HEK293 (cell line): ENCODE measurements around the gene KCNJ1.

ENCODE experiments used
- CTCF ChIA-PET: fragments of 350-600 bp; formaldehyde crosslinking; extraction: SDS; loops from one replicate; lab custom pipeline; 2021; ENCODE audit warnings: antibody characterized with exemption; lab: Yijun Ruan, JAX
- POLR2A ChIA-PET: fragments of 300-600 bp; formaldehyde crosslinking; extraction: SDS; loops from one replicate; lab custom pipeline; 2020; ENCODE audit warnings: antibody characterized with exemption, inconsistent platforms; lab: Yijun Ruan, JAX
- H3K27ac ChIP-seq: fragments of 200-500 bp; sonication (Bioruptor generic); 2 replicates; pipeline ENCODE4 v1.5.1; 2014; ENCODE audit warnings: low read depth, low read length, control low read depth, inconsistent platforms; ENCODE audit errors: extremely low read depth
- H3K36me3 ChIP-seq, 2 experiments: fragments of 200-500 bp in 1 of 2; sonication (Bioruptor generic) in 1 of 2; 1 replicate in 1 of 2; 2 replicates in 1 of 2; pipeline ENCODE4 v1.5.1; 2014 to 2017; ENCODE audit warnings: inconsistent platforms in 2 of 2, low read length in 2 of 2; ENCODE audit not compliant: control insufficient read depth in 2 of 2, insufficient read depth in 1 of 2
- H3K4me1 ChIP-seq: fragments of 200-500 bp; sonication (Bioruptor generic); 2 replicates; pipeline ENCODE4 v1.5.1; 2014; ENCODE audit warnings: mild to moderate bottlenecking, low read length, inconsistent platforms; ENCODE audit not compliant: control insufficient read depth, insufficient read depth
- H3K4me3 ChIP-seq: 2 replicates; pipeline ENCODE4 v1.5.1; 2011; ENCODE audit warnings: low read depth, mild to moderate bottlenecking, control low read depth, low read length, moderate library complexity
- H3K9me3 ChIP-seq: fragments of 200-500 bp; sonication (Bioruptor generic); 2 replicates; pipeline ENCODE4 v1.5.1; 2014; ENCODE audit warnings: low read depth, low read length, inconsistent platforms; ENCODE audit not compliant: control insufficient read depth, insufficient read depth
- BCL11A ChIP-seq: fragments of 450-650 bp; formaldehyde crosslinking; IDR thresholded peaks from 2 replicates; pipeline ENCODE4 v1.5.1; 2016; ENCODE audit warnings: low read depth, missing biosample characterization, missing genetic modification characterization
- FEZF1 ChIP-seq: fragments of 450-650 bp; formaldehyde crosslinking; IDR thresholded peaks from 2 replicates; pipeline ENCODE4 v1.5.1; 2016; ENCODE audit warnings: missing biosample characterization, missing genetic modification characterization
- ZFP41 ChIP-seq: fragments of 450-650 bp; formaldehyde crosslinking; IDR thresholded peaks from 2 replicates; pipeline ENCODE4 v1.5.1; 2016; ENCODE audit warnings: missing biosample characterization, missing genetic modification characterization, borderline replicate concordance
- ZNF114 ChIP-seq: fragments of 450-650 bp; formaldehyde crosslinking; IDR thresholded peaks from 2 replicates; pipeline ENCODE4 v1.5.0; 2017; ENCODE audit warnings: missing biosample characterization, missing genetic modification characterization
- ZNF132 ChIP-seq: fragments of 450-650 bp; formaldehyde crosslinking; IDR thresholded peaks from 2 replicates; pipeline ENCODE4 v1.5.1; 2017; ENCODE audit warnings: missing biosample characterization, missing genetic modification characterization, borderline replicate concordance
- ZNF174 ChIP-seq: fragments of 450-650 bp; formaldehyde crosslinking; IDR thresholded peaks from 2 replicates; pipeline ENCODE4 v1.5.0; 2017; ENCODE audit warnings: missing biosample characterization, mild to moderate bottlenecking, missing genetic modification characterization
- ZNF292 ChIP-seq: fragments of 450-650 bp; formaldehyde crosslinking; IDR thresholded peaks from 2 replicates; pipeline ENCODE4 v1.5.1; 2016; ENCODE audit warnings: low read depth, missing biosample characterization, missing genetic modification characterization, borderline replicate concordance
- ZNF530 ChIP-seq: fragments of 450-650 bp; formaldehyde crosslinking; IDR thresholded peaks from 2 replicates; pipeline ENCODE4 v1.5.1; 2016; ENCODE audit warnings: low read depth, missing biosample characterization, missing genetic modification characterization
- ZNF544 ChIP-seq: fragments of 450-650 bp; formaldehyde crosslinking; IDR thresholded peaks from 2 replicates; pipeline ENCODE4 v1.5.0; 2017; ENCODE audit warnings: missing biosample characterization, missing genetic modification characterization
- ZNF626 ChIP-seq: fragments of 450-650 bp; sonication (Bioruptor Pico); formaldehyde crosslinking; IDR thresholded peaks from 2 replicates; pipeline ENCODE4 v1.5.1; 2018; ENCODE audit warnings: missing biosample characterization, missing genetic modification characterization, inconsistent platforms
- ZNF670 ChIP-seq: fragments of 450-650 bp; formaldehyde crosslinking; IDR thresholded peaks from 2 replicates; pipeline ENCODE4 v1.5.1; 2016; ENCODE audit warnings: missing biosample characterization, missing genetic modification characterization, low read depth
- ZNF791 ChIP-seq: fragments of 450-650 bp; formaldehyde crosslinking; IDR thresholded peaks from 2 replicates; pipeline ENCODE4 v1.5.1; 2016; ENCODE audit warnings: missing biosample characterization, missing genetic modification characterization
- ZSCAN5A ChIP-seq: fragments of 450-650 bp; formaldehyde crosslinking; IDR thresholded peaks from 2 replicates; pipeline ENCODE4 v1.5.1; 2016; ENCODE audit warnings: missing biosample characterization, missing genetic modification characterization
- ZXDB ChIP-seq: fragments of 450-650 bp; formaldehyde crosslinking; IDR thresholded peaks from 2 replicates; pipeline ENCODE4 v1.5.1; 2016; ENCODE audit warnings: missing biosample characterization, missing genetic modification characterization
- TF ChIP-seq, protein P1 (sequence below): fragments of 450-650 bp; formaldehyde crosslinking; IDR thresholded peaks from 2 replicates; pipeline ENCODE4 v1.5.1; 2016; ENCODE audit warnings: missing biosample characterization, missing genetic modification characterization
- TF ChIP-seq, protein P2 (sequence below): fragments of 450-650 bp; formaldehyde crosslinking; IDR thresholded peaks from 2 replicates; pipeline ENCODE4 v1.5.1; 2016; ENCODE audit warnings: missing biosample characterization, missing genetic modification characterization
- TF ChIP-seq, protein P3 (sequence below): fragments of 450-650 bp; formaldehyde crosslinking; IDR thresholded peaks from 2 replicates; pipeline ENCODE4 v1.5.1; 2016; ENCODE audit warnings: missing biosample characterization, missing genetic modification characterization
- TF ChIP-seq, protein P4 (sequence below): IDR thresholded peaks from 2 replicates; pipeline ENCODE4 v1.6.1; 2011; ENCODE audit warnings: mild to moderate bottlenecking, low read depth, low read length, borderline replicate concordance

The KCNJ1 gene

DNA sequence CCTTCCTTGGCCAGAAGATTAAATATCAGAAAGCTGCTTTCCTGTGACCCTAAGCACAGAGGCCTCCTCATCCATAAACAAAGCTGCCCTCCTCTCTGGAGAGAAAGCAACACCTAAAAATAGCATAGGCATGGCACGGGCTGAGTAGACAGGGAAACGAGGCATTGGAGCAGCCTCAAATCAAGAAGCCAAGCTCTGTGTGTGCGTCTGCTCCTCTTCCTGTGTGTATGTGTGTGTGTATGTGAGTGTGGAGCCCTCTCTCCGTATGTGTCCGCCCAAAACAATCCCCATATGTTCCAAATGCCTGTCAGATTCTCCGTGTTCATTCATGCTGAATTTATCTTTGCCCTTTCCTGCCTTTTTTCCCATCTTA is 48.0 kb upstream of the KCNJ1 start:
- Histone ChIP-seq H3K27ac (no peak overlapping the region), H3K4me3 (no peak overlapping the region), H3K4me1 (no peaks in the 10 kb centered on the region), H3K9me3 (no peaks in the 10 kb centered on the region), H3K36me3 (no peaks in the 10 kb centered on the region)
- TF ChIP-seq ZNF530: no peak
- TF ChIP-seq ZXDB (tag by site-specific recombination): no peak
- no peak for TF ChIP-seq ZNF174
- TF ChIP-seq, protein P1, sequence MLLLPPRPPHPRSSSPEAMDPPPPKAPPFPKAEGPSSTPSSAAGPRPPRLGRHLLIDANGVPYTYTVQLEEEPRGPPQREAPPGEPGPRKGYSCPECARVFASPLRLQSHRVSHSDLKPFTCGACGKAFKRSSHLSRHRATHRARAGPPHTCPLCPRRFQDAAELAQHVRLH (tag by site-specific recombination): no peak
- TF ChIP-seq ZNF292 (tag by site-specific recombination): no peak
- TF ChIP-seq ZSCAN5A (tag by site-specific recombination): no peak
- no peak for TF ChIP-seq ZNF132
- TF ChIP-seq, protein P2, sequence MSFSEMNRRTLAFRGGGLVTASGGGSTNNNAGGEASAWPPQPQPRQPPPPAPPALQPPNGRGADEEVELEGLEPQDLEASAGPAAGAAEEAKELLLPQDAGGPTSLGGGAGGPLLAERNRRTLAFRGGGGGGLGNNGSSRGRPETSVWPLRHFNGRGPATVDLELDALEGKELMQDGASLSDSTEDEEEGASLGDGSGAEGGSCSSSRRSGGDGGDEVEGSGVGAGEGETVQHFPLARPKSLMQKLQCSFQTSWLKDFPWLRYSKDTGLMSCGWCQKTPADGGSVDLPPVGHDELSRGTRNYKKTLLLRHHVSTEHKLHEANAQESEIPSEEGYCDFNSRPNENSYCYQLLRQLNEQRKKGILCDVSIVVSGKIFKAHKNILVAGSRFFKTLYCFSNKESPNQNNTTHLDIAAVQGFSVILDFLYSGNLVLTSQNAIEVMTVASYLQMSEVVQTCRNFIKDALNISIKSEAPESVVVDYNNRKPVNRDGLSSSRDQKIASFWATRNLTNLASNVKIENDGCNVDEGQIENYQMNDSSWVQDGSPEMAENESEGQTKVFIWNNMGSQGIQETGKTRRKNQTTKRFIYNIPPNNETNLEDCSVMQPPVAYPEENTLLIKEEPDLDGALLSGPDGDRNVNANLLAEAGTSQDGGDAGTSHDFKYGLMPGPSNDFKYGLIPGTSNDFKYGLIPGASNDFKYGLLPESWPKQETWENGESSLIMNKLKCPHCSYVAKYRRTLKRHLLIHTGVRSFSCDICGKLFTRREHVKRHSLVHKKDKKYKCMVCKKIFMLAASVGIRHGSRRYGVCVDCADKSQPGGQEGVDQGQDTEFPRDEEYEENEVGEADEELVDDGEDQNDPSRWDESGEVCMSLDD (tag by site-specific recombination): no peak
- TF ChIP-seq ZNF791: no peak
- no peak for TF ChIP-seq ZNF114 (tag by site-specific recombination)
- TF ChIP-seq BCL11A: no peak
- TF ChIP-seq ZNF626: no peak
- no peak for TF ChIP-seq ZNF544
- no peak for TF ChIP-seq ZFP41
- TF ChIP-seq, protein P3, sequence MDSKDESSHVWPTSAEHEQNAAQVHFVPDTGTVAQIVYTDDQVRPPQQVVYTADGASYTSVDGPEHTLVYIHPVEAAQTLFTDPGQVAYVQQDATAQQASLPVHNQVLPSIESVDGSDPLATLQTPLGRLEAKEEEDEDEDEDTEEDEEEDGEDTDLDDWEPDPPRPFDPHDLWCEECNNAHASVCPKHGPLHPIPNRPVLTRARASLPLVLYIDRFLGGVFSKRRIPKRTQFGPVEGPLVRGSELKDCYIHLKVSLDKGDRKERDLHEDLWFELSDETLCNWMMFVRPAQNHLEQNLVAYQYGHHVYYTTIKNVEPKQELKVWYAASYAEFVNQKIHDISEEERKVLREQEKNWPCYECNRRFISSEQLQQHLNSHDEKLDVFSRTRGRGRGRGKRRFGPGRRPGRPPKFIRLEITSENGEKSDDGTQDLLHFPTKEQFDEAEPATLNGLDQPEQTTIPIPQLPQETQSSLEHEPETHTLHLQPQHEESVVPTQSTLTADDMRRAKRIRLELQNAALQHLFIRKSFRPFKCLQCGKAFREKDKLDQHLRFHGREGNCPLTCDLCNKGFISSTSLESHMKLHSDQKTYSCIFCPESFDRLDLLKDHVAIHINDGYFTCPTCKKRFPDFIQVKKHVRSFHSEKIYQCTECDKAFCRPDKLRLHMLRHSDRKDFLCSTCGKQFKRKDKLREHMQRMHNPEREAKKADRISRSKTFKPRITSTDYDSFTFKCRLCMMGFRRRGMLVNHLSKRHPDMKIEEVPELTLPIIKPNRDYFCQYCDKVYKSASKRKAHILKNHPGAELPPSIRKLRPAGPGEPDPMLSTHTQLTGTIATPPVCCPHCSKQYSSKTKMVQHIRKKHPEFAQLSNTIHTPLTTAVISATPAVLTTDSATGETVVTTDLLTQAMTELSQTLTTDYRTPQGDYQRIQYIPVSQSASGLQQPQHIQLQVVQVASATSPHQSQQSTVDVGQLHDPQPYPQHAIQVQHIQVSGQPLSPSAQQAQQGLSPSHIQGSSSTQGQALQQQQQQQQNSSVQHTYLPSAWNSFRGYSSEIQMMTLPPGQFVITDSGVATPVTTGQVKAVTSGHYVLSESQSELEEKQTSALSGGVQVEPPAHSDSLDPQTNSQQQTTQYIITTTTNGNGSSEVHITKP (tag by site-specific recombination): no peak
- no peak for TF ChIP-seq FEZF1
- TF ChIP-seq, protein P4, sequence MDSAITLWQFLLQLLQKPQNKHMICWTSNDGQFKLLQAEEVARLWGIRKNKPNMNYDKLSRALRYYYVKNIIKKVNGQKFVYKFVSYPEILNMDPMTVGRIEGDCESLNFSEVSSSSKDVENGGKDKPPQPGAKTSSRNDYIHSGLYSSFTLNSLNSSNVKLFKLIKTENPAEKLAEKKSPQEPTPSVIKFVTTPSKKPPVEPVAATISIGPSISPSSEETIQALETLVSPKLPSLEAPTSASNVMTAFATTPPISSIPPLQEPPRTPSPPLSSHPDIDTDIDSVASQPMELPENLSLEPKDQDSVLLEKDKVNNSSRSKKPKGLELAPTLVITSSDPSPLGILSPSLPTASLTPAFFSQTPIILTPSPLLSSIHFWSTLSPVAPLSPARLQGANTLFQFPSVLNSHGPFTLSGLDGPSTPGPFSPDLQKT: no peak
- TF ChIP-seq ZNF670 (tag by site-specific recombination): no peak
- CTCF ChIA-PET: interaction anchor here (0.6 kb wide), 1 partner anchor 112 kb away, joined by 4 read pairs; no protein-coding TSS in a partner anchor
- POLR2A ChIA-PET: interaction anchor here (0.5 kb wide), 1 partner anchor 1087 kb away, joined by 3 read pairs; the partner anchor contains the start of gene PRDM10
